ENCODE results near the gene GAST.
A peak's percentile ranks its signal among the peaks of the same experiment; 100 is the strongest.
"Not testable (repeated sequence)": the region's sequence is repeated elsewhere in the genome, so short reads cannot be mapped to it uniquely, and the experiment has no call there.

GAST gene

DNA sequence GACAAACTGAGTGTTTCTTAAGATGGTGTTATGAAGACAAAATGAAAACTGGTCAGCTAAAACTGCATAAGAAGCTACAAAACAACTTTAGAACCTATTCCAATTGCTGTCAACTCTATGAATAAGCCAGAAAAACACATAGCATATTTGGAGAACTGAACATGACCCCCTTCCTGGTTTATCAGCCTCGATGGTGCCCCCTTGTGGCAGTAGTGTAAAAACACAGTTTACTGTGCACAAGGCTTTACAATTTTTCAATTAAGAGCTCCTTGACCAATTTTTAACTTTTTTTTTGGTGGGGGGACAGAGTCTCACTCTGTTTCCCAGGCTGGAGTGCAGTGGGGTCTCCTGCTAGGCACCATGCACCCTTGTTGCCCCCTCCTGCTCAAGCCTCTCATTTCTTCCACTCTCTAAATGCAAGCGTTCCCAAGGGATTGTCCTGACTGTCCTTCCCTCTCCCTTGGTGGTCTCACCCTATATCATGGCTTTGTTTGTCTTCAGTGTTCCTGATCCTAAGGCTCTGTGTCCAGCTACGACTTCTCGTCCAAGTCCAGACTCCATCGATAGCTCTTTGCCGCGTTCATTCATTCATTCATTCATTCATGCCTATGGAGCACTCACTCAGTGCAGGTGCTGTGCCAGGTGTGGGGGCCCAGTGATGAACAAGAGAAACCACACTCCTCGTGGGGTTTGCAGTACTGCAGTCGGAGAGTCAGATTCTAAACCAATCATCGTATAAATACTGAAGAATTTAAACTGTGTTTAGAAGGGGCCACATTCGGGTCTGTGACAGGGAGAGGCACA is 16.0 kb upstream of the GAST start:
- Histone ChIP-seq H3K9ac (ENCODE audit: low read depth, low read length) (no peak overlapping the region), H3K4me1 (ENCODE audit: insufficient read depth, low read length) (no peaks in the 10 kb centered on the region), H3K4me3 (ENCODE audit: low read length) (no peak overlapping the region), H3K9me3 (ENCODE audit: insufficient read depth, low read depth, low read length) (no peaks in the 10 kb centered on the region), H3K36me3 (ENCODE audit: insufficient read depth, low read length) (peaks cover 28% of the 10 kb centered on the region), H3K27ac (ENCODE audit: low read depth, low read length) (no peak overlapping the region), H3K27me3 (ENCODE audit: insufficient read depth, low read length) (no peaks in the 10 kb centered on the region)
- 71% methylated on average over 11 of the region's 11 CpGs for WGBS

GRCh38 chr17:41697122-41697962 is 14.8 kb upstream of the GAST start:
- 82% methylated on average over 5 of the region's 6 CpGs for WGBS
- H3K4me3 ChIP-seq (ENCODE audit: low read length) = no peak overlapping the region
- no peaks in the 10 kb centered on the region for H3K4me1 ChIP-seq (ENCODE audit: insufficient read depth, low read length)
- peaks cover 16% of the 10 kb centered on the region for H3K36me3 ChIP-seq (ENCODE audit: insufficient read depth, low read length)
- H3K27me3 ChIP-seq (ENCODE audit: insufficient read depth, low read length) = 0 out of 2 replicates have a peak, but pooled peaks cover 3% of the 10 kb centered on the region
- H3K9ac ChIP-seq (ENCODE audit: low read depth, low read length) = no peak overlapping the region
- H3K27ac ChIP-seq (ENCODE audit: low read depth, low read length) = no peak overlapping the region
- H3K9me3 ChIP-seq (ENCODE audit: insufficient read depth, low read depth, low read length) = no peaks in the 10 kb centered on the region

DNA sequence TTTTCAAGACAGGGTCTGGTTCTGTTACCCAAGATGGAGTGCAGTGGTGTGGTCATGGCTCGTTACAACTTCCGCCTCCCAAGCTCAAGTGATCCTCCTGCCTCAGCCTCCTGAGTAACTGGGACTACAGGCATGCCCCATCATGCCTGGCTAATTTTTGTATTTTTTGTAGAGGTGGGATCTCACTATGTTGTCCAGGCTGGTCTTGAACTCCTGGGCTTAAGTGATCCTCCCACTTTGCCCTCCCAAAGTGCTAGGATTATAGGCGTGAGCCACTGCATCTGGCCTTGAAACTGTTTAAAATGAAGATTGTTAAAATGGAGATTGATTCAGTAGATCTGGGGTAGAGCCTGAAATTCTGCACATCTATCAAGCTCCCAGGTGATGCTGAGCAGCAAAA is 11.3 kb upstream of the GAST start:
- H3K36me3 ChIP-seq (ENCODE audit: insufficient read depth, low read length); H3K27ac ChIP-seq (ENCODE audit: low read depth, low read length); H3K4me3 ChIP-seq (ENCODE audit: low read length); H3K9me3 ChIP-seq (ENCODE audit: insufficient read depth, low read depth, low read length); H3K9ac ChIP-seq (ENCODE audit: low read depth, low read length); H3K4me1 ChIP-seq (ENCODE audit: insufficient read depth, low read length): not testable (repeated sequence)
- WGBS = 96% methylated on average over 3 of the region's 3 CpGs
- peaks cover 24% of the 10 kb centered on the region for H3K27me3 ChIP-seq (ENCODE audit: insufficient read depth, low read length)

DNA sequence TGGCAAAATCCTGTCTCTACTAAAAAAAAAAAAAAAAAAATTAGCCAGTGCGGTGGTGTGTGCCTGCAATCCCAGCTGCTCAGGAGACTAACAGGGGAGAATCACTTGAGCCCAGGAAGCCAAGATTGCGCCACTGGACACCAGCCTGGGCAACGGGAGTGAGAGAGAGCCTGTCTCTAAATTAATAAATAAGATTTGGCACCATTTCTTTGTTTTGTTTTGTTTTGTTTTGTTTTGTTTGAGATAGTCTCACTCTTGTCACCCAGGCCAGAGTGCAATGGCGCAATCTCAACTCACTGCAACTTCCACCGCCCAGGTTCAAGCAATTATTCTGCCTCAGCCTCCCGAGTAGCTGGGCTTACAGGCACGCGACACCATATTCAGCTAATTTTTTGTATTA is 9.4 kb upstream of the GAST start:
- no peaks in the 10 kb centered on the region for H3K36me3 ChIP-seq (ENCODE audit: insufficient read depth, low read length)
- no peak overlapping the region for H3K9ac ChIP-seq (ENCODE audit: low read depth, low read length)
- H3K27ac ChIP-seq (ENCODE audit: low read depth, low read length) = no peak overlapping the region
- no peaks in the 10 kb centered on the region for H3K9me3 ChIP-seq (ENCODE audit: insufficient read depth, low read depth, low read length)
- H3K4me1 ChIP-seq (ENCODE audit: insufficient read depth, low read length) = peaks cover 11% of the 10 kb centered on the region; the same call in 1 of the 2 replicates
- H3K4me3 ChIP-seq (ENCODE audit: low read length) = no peak overlapping the region
- 94% methylated on average over 8 of the region's 8 CpGs for WGBS
- peaks cover 42% of the 10 kb centered on the region for H3K27me3 ChIP-seq (ENCODE audit: insufficient read depth, low read length)

DNA sequence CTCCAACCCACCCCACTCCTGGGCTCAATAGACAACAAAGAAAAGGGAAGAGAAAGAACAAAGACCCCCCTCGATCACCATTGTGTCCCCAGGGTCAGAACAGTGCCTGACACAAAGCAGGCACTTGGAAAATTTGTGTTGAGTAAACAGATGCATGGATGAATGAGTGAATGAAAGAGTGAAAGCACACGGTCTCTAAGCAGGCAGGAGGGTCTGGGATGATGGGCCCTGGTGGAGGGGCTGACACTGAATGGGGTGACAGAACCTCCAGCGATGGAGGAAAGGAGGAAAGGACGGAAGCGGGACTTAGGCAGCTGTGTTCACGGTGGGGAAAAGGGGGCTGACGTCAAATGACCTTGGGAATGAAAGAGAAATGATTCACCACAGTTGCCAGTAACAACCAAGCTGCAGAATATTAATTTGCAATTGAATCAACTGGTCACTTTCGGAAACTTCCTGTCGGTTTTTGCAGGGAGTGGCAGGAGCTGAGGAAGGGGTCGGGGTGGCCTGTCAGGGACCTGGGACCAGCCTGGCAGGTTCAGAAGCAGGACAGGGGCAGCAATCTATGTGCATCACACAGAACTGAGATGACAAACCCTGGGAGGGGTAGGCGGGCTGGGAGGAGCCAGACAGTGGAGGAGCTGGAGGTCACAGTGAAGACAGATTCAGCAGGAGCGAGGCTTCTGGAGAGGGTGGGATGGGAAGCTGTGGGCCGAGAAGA is 6.7 kb upstream of the GAST start:
- Histone ChIP-seq H3K4me1 (ENCODE audit: insufficient read depth, low read length) (peaks cover 11% of the 10 kb centered on the region; the same call in 1 of the 2 replicates), H3K4me3 (ENCODE audit: low read length) (no peak overlapping the region), H3K9ac (ENCODE audit: low read depth, low read length) (no peak overlapping the region), H3K27me3 (ENCODE audit: insufficient read depth, low read length) (peaks cover 69% of the 10 kb centered on the region), H3K27ac (ENCODE audit: low read depth, low read length) (peak overlapping the region; percentile 30; the same call in 1 of the 2 replicates), H3K36me3 (ENCODE audit: insufficient read depth, low read length) (no peaks in the 10 kb centered on the region), H3K9me3 (ENCODE audit: insufficient read depth, low read depth, low read length) (no peaks in the 10 kb centered on the region)
- 22% methylated on average over 13 of the region's 13 CpGs for WGBS

GRCh38 chr17:41707803-41708669 is 4.1 kb upstream of the GAST start:
- H3K27ac ChIP-seq (ENCODE audit: low read depth, low read length) = no peak overlapping the region
- peaks cover 11% of the 10 kb centered on the region; the same call in 1 of the 2 replicates for H3K4me1 ChIP-seq (ENCODE audit: insufficient read depth, low read length)
- peaks cover 87% of the 10 kb centered on the region for H3K27me3 ChIP-seq (ENCODE audit: insufficient read depth, low read length)
- H3K9me3 ChIP-seq (ENCODE audit: insufficient read depth, low read depth, low read length) = no peaks in the 10 kb centered on the region
- no peaks in the 10 kb centered on the region for H3K36me3 ChIP-seq (ENCODE audit: insufficient read depth, low read length)
- no peak overlapping the region for H3K4me3 ChIP-seq (ENCODE audit: low read length)
- 75% methylated on average over 10 of the region's 10 CpGs for WGBS
- no peak overlapping the region for H3K9ac ChIP-seq (ENCODE audit: low read depth, low read length)

GRCh38 chr17:41710472-41711090 is 1.6 kb upstream of the GAST start:
- Histone ChIP-seq H3K27ac (ENCODE audit: low read depth, low read length) (no peak overlapping the region), H3K9me3 (ENCODE audit: insufficient read depth, low read depth, low read length) (no peaks in the 10 kb centered on the region), H3K27me3 (ENCODE audit: insufficient read depth, low read length) (peaks cover 73% of the 10 kb centered on the region), H3K36me3 (ENCODE audit: insufficient read depth, low read length) (no peaks in the 10 kb centered on the region), H3K4me3 (ENCODE audit: low read length) (no peak overlapping the region), H3K4me1 (ENCODE audit: insufficient read depth, low read length) (peaks cover 4% of the 10 kb centered on the region; the same call in 1 of the 2 replicates), H3K9ac (ENCODE audit: low read depth, low read length) (no peak overlapping the region)
- WGBS = 79% methylated on average over 8 of the region's 8 CpGs

GRCh38 chr17:41717408-41718286 is 5.5 kb downstream of the GAST start:
- Histone ChIP-seq H3K36me3 (ENCODE audit: insufficient read depth, low read length) (no peaks in the 10 kb centered on the region), H3K27ac (ENCODE audit: low read depth, low read length) (no peak overlapping the region), H3K4me3 (ENCODE audit: low read length) (no peak overlapping the region), H3K27me3 (ENCODE audit: insufficient read depth, low read length) (peaks cover 5% of the 10 kb centered on the region), H3K4me1 (ENCODE audit: insufficient read depth, low read length) (peaks cover 4% of the 10 kb centered on the region; the same call in 1 of the 2 replicates), H3K9me3 (ENCODE audit: insufficient read depth, low read depth, low read length) (no peaks in the 10 kb centered on the region), H3K9ac (ENCODE audit: low read depth, low read length) (no peak overlapping the region)
- WGBS = 80% methylated on average over 12 of the region's 15 CpGs

GRCh38 chr17:41718287-41718645 is 6.1 kb downstream of the GAST start:
- H3K4me1 ChIP-seq (ENCODE audit: insufficient read depth, low read length) = peaks cover 4% of the 10 kb centered on the region; the same call in 1 of the 2 replicates
- H3K27ac ChIP-seq (ENCODE audit: low read depth, low read length) = no peak overlapping the region
- no peak overlapping the region for H3K9ac ChIP-seq (ENCODE audit: low read depth, low read length)
- no peaks in the 10 kb centered on the region for H3K36me3 ChIP-seq (ENCODE audit: insufficient read depth, low read length)
- H3K27me3 ChIP-seq (ENCODE audit: insufficient read depth, low read length) = peaks cover 4% of the 10 kb centered on the region
- 84% methylated on average over 5 of the region's 5 CpGs for WGBS
- no peak overlapping the region for H3K4me3 ChIP-seq (ENCODE audit: low read length)
- no peaks in the 10 kb centered on the region for H3K9me3 ChIP-seq (ENCODE audit: insufficient read depth, low read depth, low read length)
